ENCODE results near the gene JAG2.

The JAG2 gene
- total RNA-seq = 0.88 to 4.9 (median 1.5) reads per million in 9 experiments

GRCh38 chr14:105168496-105168978 is at the start of gene JAG2:
Gene JAG2 (minus strand): TSS chr14:105168776. CDS start chr14:105168420, 356 bp downstream.
- Mint-ChIP-seq H3K27ac (peak within 1 kb of the TSS in 1 of 2 donors; percentile 26), H3K9me3 (no peaks in the 10 kb centered on the region), H3K27me3 (peaks cover 7 to 35% of the 10 kb centered on the region in 2 donors), H3K4me1 (ENCODE audit: low read depth in 2 of 2) (peaks cover 11 to 14% of the 10 kb centered on the region in 2 donors), H3K36me3 (ENCODE audit: insufficient read depth) (peaks cover 3% of the 10 kb centered on the region), H3K4me3 (peak within 1 kb of the TSS; percentile 85 to 87)
- ATAC-seq (replicated peaks) (peak; percentile 62), DNase-seq (peak in 2 of 3 experiments; percentile 27)

GRCh38 chr14:105217774-105218173 is 49.2 kb upstream of the JAG2 start:
- H3K27me3 Mint-ChIP-seq = no peaks in the 10 kb centered on the region
- H3K27ac Mint-ChIP-seq = no peak overlapping the region
- H3K4me1 Mint-ChIP-seq (ENCODE audit: low read depth in 2 of 2) = peaks cover 4 to 7% of the 10 kb centered on the region in 2 donors
- peaks cover 15% of the 10 kb centered on the region for H3K36me3 Mint-ChIP-seq (ENCODE audit: insufficient read depth)
- H3K4me3 Mint-ChIP-seq = no peak overlapping the region
- ATAC-seq (replicated peaks) (no peak), DNase-seq (no peak)
- no peaks in the 10 kb centered on the region for H3K9me3 Mint-ChIP-seq

GRCh38 chr14:105216490-105217247 is 48.1 kb upstream of the JAG2 start:
- H3K27me3 Mint-ChIP-seq = no peaks in the 10 kb centered on the region
- peaks cover 2 to 7% of the 10 kb centered on the region in 2 donors for H3K4me1 Mint-ChIP-seq (ENCODE audit: low read depth in 2 of 2)
- no peak overlapping the region for H3K4me3 Mint-ChIP-seq

GRCh38 chr14:105215602-105216001 is 47.0 kb upstream of the JAG2 start:
- ATAC-seq (replicated peaks) (no peak), DNase-seq (no peak)
- Mint-ChIP-seq H3K9me3 (no peaks in the 10 kb centered on the region), H3K36me3 (ENCODE audit: insufficient read depth) (peaks cover 17% of the 10 kb centered on the region), H3K4me3 (no peak overlapping the region), H3K4me1 (ENCODE audit: low read depth in 2 of 2) (peaks cover 2 to 7% of the 10 kb centered on the region in 2 donors), H3K27ac (no peak overlapping the region), H3K27me3 (no peaks in the 10 kb centered on the region)

More at GRCh38 chr14:105216490-105217247, 48.1 kb upstream of the JAG2 start:
- no peak for ATAC-seq (replicated peaks)
- H3K9me3 Mint-ChIP-seq = no peaks in the 10 kb centered on the region
- no peak for DNase-seq
- no peak overlapping the region for H3K27ac Mint-ChIP-seq
- H3K36me3 Mint-ChIP-seq (ENCODE audit: insufficient read depth) = peaks cover 17% of the 10 kb centered on the region

GRCh38 chr14:105214324-105214915 is 45.8 kb upstream of the JAG2 start:
- DNase-seq = no peak
- Mint-ChIP-seq H3K9me3 (no peaks in the 10 kb centered on the region), H3K27me3 (no peaks in the 10 kb centered on the region), H3K36me3 (ENCODE audit: insufficient read depth) (peaks cover 17% of the 10 kb centered on the region), H3K4me3 (no peak overlapping the region), H3K4me1 (ENCODE audit: low read depth in 2 of 2) (peaks cover 2 to 7% of the 10 kb centered on the region in 2 donors), H3K27ac (no peak overlapping the region)
- no peak for ATAC-seq (replicated peaks)

- Mint-ChIP-seq H3K36me3 (ENCODE audit: insufficient read depth) (peaks cover 17% of the 10 kb centered on the region), H3K27ac (no peak overlapping the region), H3K9me3 (no peaks in the 10 kb centered on the region), H3K4me3 (no peak overlapping the region), H3K27me3 (no peaks in the 10 kb centered on the region), H3K4me1 (ENCODE audit: low read depth in 2 of 2) (peaks cover 2 to 7% of the 10 kb centered on the region in 2 donors)
- ATAC-seq (replicated peaks) (no peak), DNase-seq (no peak)
Observed at GRCh38 chr14:105213361-105213760, 44.8 kb upstream of the JAG2 start.

- no peak for ATAC-seq (replicated peaks)
- Mint-ChIP-seq H3K27ac (no peak overlapping the region), H3K4me1 (ENCODE audit: low read depth in 2 of 2) (peaks cover 2 to 7% of the 10 kb centered on the region in 2 donors), H3K27me3 (no peaks in the 10 kb centered on the region), H3K9me3 (no peaks in the 10 kb centered on the region), H3K36me3 (ENCODE audit: insufficient read depth) (peaks cover 14% of the 10 kb centered on the region), H3K4me3 (no peak overlapping the region)
- DNase-seq = no peak
Observed at GRCh38 chr14:105212541-105213300, 44.1 kb upstream of the JAG2 start.

- H3K27ac Mint-ChIP-seq = no peak overlapping the region
- DNase-seq (no peak), ATAC-seq (replicated peaks) (no peak)
- H3K4me1 Mint-ChIP-seq (ENCODE audit: low read depth in 2 of 2) = peaks cover 2 to 7% of the 10 kb centered on the region in 2 donors
- H3K36me3 Mint-ChIP-seq (ENCODE audit: insufficient read depth) = peaks cover 9% of the 10 kb centered on the region
- no peak overlapping the region for H3K4me3 Mint-ChIP-seq
- H3K27me3 Mint-ChIP-seq = no peaks in the 10 kb centered on the region
- H3K9me3 Mint-ChIP-seq = no peaks in the 10 kb centered on the region
Observed at GRCh38 chr14:105211758-105212089, 43.1 kb upstream of the JAG2 start.

GRCh38 chr14:105211086-105211757 is 42.6 kb upstream of the JAG2 start:
- Mint-ChIP-seq H3K27ac (no peak overlapping the region), H3K36me3 (ENCODE audit: insufficient read depth) (peaks cover 9% of the 10 kb centered on the region), H3K4me1 (ENCODE audit: low read depth in 2 of 2) (peaks cover 3 to 7% of the 10 kb centered on the region in 2 donors), H3K27me3 (no peaks in the 10 kb centered on the region), H3K4me3 (no peak overlapping the region), H3K9me3 (no peaks in the 10 kb centered on the region)
- DNase-seq = no peak
- no peak for ATAC-seq (replicated peaks)

- Mint-ChIP-seq H3K4me1 (ENCODE audit: low read depth in 2 of 2) (peaks cover 3 to 7% of the 10 kb centered on the region in 2 donors), H3K36me3 (ENCODE audit: insufficient read depth) (peaks cover 14% of the 10 kb centered on the region), H3K9me3 (no peaks in the 10 kb centered on the region), H3K27me3 (no peaks in the 10 kb centered on the region), H3K27ac (no peak overlapping the region), H3K4me3 (no peak overlapping the region)
- no peak for DNase-seq
- ATAC-seq (replicated peaks) = no peak
Observed at GRCh38 chr14:105210266-105211025, 41.9 kb upstream of the JAG2 start.

GRCh38 chr14:105209646-105210045 is 41.1 kb upstream of the JAG2 start:
- Mint-ChIP-seq H3K27me3 (no peaks in the 10 kb centered on the region), H3K36me3 (ENCODE audit: insufficient read depth) (peaks cover 19% of the 10 kb centered on the region), H3K4me1 (ENCODE audit: low read depth in 2 of 2) (peaks cover 0 to 2% of the 10 kb centered on the region in 2 donors), H3K4me3 (no peak overlapping the region), H3K9me3 (no peaks in the 10 kb centered on the region), H3K27ac (no peak overlapping the region)
- no peak for DNase-seq
- ATAC-seq (replicated peaks) = no peak

- Mint-ChIP-seq H3K9me3 (no peaks in the 10 kb centered on the region), H3K27ac (no peak overlapping the region), H3K4me1 (ENCODE audit: low read depth in 2 of 2) (peaks cover 0 to 4% of the 10 kb centered on the region in 2 donors), H3K27me3 (no peaks in the 10 kb centered on the region), H3K36me3 (ENCODE audit: insufficient read depth) (peaks cover 19% of the 10 kb centered on the region), H3K4me3 (no peak overlapping the region)
- DNase-seq (no peak), ATAC-seq (replicated peaks) (no peak)
Observed at GRCh38 chr14:105209091-105209490, 40.5 kb upstream of the JAG2 start.
